Ishikawa (cell line): ENCODE results near the gene AKAP10.

Experiments
- YY1 ChIP-seq: IDR thresholded peaks from 2 replicates; pipeline ENCODE4 v1.6.1; 2012; ENCODE audit warnings: low read depth
- ZBTB7A ChIP-seq: IDR thresholded peaks from 2 replicates; pipeline ENCODE4 v1.6.1; 2012; ENCODE audit warnings: low read depth

DNA sequence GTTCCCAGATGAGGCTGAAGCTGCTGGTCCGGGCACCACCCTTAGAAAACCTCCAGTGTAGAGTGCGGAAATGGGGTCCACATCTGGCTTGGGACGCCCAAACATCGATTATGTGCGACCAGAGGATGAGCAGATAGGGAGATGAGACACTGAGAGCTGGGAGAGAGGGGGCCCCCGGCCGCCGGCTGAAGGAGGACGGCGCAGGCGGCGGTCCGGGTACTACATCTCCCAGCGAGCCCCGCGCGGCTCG, 31.3 kb upstream of the AKAP10 start:
- TF ChIP-seq ZBTB7A (no peak), YY1 (no peak)
